NCI-H510A (cell line): ENCODE measurements around the gene ITGA11.

Experiments
- DNase-seq: peaks from one replicate; lab custom pipeline; 2025; lab: John Stamatoyannopoulos, UW

ITGA11 gene

DNA sequence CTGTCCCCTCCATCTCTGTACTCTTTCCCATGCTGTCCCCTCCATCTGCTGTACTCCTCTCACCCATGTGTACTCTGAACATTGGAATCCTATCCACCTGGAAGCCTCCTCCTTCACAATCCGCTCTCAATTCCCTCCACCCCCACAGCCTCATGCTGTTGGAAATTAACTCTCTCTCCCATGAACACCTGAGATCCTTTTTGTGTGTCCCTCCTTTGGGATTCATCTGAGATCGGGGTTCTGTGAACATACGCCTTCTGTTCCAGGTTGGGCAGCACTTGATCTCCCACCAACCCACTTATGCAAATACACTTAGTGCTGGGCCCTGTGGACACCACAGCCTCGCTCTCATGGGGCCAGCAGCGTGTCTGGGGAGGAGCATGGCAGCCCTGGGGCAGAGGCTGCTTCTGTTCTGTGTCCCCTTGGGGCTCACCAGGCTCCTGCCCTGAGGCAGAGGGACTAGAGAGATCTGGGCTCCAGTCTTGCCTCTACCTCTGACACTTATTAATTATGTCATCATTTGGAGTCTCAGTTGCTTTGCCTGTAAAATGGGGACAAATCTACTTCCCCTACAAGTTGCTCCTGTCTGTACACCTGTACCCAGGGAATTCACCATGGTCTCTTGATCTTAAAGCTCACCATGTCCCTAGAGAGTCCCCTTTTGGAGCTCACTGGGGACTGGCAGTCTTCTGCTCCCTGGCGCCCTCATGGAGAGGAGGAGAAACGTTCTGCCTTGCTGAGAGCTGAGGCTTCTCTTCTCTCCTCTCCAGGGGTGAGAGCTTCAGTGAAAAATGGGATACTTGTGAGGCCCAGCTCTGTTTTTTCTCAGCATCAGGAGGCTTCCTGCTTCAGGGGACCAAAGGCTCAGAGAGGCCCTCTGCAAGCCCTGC is 42.7 kb downstream of the ITGA11 start:
- DNase-seq = no peak

DNA sequence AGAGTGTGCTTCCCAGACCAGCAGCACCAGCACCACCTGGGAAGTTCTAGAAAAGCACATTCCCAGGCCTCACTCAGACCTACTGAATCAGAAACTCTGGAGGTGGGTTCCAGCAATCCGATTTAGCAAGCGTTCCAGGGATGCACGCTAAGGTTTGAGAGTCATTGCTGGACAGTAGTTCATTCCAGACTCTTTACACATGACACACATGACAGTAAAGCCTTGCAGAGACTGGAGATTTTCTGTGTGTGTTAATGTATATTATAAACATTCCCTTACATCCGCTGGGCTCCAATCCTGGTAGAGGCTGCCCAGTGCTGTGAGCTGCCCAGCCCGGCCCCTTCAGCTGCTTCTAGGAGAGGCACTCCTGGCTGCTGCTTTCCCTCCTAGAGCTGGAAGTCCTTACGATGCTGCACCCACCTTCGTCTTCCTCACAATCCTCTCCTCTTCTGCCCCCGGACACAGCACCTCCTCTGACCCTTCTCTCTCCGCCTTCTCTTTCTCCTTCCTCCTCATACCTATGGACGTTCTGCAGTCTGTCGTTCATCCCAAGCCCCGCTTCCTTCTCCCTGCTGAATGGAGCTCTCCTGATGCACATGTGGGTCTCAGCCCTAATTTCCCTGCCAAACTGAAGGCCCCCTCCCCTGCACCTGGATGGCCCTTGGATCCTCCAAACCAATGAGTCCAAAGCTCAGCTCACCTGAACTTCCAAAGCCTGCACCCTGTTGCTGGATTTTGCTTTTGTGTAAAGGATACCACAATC is 44.4 kb downstream of the ITGA11 start:
- no peak for DNase-seq

DNA sequence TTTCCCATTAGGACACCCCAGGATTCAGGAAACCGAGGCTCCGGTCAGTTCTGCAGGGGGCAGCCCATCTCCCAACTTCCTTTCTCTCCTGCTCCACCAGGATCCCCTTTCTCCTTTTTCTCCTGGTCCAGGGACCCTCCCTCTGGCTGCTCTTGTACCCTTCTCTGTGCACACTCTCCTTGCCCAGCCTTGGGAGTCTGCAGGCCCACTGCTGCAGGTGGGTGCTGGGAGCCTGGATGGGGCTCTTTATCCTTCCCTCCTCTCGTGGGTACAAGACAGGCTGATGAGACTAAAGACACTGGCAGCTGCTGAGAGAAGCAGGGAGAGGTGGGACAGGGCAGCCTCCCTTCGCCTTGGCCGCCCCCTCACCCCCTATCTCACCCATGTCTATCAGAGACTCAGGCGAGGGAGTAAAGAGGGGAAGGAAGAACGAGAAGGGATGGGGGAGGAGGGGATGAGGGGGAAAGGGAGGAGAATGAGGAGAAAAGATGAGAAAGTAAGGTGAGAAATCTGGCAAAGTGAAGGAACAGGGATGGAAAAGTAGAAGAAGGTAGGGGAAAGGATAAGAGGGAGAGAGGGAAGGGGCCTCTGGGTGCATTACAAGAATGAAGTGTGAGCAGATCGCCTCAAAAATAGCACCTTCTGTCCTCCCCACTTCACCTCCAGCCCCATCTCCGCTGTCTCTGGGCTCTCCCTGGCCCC is 45.2 kb downstream of the ITGA11 start:
- DNase-seq = no peak

DNA sequence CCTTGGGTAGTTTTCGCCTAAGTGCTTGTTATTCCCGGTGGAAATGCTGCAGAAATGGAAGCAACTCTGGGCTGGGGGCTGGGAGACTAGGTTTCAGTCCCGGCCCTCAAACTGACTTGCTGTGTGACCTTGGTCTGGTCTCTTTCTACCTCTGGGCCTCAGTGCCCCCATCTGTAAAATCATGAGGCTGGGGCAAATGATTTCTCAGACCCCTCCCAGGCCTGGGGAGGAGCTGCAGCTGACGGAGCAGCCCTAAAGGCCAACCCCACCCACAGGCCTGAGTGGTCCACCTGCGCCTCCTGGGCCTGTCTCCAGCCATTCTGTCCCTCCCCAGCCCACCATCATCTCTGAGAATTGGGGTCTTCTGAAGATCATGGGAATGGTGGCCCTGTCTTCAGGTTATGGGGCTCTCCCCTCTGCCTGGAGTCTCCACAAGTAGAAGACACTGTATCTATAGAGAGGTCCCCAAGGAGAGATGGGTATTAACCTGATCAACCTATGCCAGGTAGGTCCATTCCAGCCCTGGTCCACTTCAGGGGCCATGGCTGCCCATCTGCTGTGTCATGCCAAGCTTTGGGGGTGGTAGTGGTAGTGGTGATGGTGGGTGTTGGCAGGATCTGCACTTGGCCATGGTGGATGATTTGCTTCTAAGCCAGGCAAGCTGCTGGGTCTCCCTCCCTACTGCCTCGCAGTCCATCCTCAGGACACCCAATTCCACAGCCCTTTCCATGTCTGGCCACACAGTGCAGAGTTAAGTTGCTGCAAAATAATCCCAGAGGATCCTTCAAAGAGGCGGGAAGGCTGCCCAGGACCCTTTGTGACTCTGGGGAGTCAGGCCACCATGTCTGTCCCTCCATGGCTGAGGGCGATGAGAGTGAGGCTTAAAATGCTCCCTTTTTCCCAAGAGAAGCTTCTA is 46.0 kb downstream of the ITGA11 start:
- DNase-seq = no peak

DNA sequence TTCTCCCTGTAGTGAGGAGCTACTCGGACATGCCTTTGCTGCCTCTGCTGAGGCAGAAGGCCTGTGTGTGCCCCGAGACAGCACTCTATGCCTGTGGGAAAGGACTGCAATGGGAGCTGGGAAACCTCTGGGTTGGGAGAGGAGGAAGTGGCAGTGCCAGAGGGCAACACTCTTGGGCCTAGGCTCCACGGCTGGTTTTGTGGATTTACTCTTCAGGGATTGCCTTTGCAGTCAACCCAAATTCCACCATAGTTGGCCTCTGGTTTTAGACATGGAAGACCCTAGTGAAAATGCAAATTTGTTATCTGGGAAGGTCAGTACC is 46.8 kb downstream of the ITGA11 start:
- no peak for DNase-seq

DNA sequence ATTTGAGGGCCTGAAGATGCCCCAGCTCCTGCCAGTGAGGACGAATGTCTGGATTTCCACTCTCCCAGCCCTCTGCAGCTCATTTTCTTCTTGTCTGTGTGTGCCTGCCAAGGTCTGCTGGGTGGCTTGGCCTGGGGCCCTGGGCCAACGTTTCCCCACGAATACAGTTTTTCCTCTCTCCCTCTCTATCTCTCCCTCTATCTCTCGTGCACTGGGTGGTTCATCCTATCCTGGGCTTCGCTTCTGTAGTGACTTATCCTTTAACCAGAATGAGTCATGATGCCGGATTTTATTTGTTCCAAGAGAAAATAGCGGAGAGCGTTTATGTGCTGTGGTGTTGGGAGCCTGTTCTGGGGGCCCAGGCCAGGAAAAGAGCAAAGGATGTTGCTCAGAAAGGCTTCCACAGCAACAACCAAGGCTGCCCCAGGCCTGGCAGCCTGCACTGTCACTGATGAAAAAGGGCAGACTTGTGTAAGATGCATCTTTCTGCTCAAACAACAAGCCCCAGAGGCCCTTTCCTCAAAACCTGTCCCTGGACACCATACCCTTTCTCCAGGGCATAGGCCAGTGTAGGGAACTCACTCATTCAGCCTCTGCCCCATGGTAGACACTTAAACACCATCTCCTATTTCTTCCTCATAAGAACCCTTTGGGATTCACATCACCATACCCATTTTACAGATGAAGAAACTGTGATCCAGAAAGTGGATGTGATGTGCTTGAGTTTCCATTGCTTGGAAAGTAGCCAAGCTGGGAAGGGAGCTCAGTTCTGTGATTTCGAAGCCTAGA is 47.3 kb downstream of the ITGA11 start:
- no peak for DNase-seq

DNA sequence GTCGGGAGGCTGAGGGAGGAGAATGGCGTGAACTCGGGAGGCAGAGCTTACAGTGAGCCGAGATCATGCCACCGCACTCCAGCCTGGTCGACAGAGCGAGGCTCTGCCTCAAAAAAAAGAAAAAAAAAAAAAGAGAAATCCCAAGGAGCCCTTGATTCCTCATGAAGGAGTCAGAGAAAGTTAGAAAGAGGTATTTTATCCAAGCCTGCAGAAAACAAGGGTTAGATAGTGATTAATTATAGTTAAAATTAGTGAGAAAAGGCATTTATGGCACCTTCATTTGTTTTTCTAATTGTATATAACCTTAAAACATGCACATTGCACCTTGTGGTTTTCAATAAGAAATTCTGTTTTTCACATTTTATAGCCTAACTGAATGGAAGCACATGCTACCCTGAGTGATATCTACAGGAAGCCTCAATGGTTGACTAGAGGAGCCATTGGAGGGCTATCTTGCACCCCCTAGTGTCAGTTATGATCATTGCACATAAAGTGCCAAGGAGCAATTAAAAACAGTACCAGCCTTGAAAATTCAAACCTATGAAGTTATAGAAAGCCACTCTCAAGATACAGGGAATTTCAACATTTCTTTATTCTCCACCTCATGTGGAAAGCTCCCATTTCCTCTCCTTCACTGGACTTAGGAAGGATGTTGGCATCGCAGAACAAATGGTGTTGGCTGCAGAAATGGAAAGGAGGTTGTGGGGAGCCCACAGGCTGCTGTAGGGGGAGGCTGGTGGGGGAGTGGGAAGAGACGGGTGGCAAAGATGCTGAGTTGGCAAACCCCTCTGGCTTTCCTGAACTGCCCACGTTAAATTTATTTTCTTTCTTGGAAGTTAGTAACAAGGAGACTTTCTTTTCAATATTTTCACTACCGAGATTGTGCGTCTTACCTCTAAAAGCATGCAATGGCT is 48.5 kb downstream of the ITGA11 start:
- DNase-seq = no peak

DNA sequence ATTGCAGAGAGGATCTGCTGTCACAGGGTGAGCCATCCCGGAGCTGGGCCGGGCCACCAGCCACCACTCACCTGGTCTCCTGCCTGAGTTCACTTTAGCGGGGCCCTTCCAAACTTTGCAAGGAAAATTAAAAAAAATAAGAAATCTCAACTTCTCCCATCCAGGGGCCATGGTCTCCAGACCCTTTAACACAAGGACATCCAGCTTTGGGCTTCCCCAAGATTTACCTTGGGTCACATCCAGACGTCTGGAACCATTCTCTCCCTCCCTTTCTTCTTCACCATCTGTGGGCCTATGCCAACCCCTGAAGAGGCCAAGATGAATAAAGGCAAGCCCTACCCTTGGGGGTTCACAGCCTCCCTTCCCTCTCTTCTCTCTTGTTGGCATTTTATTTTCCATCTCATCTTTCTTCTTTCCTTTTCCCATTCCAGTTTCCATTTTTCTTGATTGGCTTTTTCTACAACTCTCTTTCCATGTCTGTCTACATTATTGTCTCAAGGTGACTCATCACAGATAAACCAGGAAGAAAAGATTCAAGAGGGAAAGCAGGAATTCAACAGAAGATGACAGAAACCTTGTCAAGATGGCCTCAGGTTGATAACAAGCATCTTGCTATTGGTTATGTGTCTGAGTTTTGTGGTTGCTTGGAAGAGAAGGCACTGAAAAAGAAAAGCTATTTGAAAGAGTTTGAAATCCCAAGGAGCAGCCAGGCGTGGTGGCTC is 49.5 kb downstream of the ITGA11 start:
- DNase-seq = no peak

DNA sequence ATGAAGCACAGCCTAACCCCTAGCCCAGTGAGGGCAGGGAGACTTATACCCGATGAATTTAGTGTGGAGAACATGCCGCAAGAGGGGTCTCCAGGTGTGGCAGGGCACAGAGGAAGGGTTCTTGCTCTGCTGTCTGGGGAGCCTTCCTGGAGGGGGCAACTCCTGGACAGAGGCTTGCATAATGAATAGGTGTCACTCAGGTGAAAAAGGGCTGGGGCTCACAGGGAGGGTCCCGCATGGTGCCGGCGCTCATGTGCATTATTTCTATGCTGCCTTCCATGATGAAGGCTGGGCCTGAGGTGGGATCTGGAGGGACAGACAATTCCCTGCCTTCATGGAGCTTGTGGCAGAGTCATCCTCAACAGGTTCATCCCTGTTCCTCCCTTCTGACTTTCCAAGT is 51.5 kb downstream of the ITGA11 start:
- no peak for DNase-seq

DNA sequence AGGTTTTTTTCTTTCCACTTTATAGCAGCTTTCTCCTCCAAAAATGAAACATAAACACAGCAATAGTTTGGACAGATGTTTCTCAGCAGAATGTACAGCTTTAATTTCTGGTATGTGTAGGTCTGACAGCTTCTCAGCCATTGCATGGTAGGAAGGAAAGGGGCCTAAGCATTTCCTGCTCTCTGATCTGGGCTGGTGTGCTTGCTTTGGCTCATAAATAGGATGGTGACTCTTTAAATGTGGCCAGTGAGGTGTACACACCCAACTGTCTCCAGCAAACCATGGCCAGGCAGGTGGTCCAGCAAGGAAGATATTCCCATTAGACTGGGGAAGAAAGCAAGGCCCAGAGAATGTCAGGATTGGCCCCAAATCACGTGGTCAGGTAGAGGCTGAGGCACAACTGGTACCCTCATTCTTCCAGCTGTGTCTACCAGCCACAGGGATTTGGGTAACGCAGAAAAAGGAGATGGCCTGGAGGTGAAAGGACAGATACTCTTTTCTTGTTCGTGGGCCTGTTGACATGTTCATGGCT is 52.1 kb downstream of the ITGA11 start:
- DNase-seq = no peak

DNA sequence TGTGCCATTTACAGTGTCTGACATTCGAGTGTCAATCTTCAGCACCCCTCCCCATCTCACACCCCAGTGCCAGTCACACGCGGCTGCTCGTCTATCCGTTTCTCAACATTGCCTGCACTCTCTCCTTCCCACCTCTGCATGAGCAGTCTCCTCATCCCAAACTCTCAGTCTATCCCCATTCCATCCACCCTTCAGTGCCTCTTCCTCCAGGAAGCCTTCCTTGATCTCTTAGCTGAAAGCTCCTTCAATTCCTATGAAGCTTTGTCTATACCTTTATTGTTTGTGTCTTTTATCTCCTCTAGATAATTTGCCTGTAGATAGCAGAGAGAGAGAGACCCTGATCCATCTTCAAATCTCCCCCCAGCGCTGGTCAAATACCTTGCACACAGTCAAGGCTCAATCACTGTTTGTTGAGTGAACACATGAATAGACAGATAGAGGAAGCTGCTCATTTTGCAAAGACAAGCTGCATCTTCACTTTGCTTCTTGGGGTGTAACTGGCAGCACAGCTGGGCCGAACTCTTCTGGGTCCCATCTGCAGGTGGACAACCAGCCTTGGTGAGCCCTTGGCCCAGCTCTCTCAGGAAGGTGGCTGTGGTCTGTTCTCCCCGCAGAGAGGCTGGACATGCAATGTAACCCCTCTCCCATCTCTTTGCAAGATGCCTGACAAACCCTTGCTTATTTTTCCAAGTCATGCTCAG is 52.8 kb downstream of the ITGA11 start:
- DNase-seq = no peak

DNA sequence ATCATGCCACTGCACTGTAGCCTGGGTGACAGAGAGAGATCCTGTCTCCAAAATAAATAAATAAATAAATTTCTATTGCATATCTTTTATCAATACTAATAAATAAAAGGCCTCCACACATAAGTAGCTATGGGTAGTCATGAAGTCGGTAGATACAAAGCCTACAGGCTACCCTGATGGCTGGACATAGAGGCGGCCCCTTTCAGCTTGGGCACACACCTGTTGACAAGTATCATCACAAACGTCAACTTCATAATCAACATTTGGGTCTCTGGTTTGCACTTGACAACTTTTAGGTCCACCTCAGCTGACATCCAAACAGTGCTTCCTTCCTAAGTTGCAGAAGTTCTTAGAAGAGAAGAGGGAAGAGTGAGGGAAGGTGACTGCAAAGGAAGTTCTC is 53.4 kb downstream of the ITGA11 start:
- no peak for DNase-seq

DNA sequence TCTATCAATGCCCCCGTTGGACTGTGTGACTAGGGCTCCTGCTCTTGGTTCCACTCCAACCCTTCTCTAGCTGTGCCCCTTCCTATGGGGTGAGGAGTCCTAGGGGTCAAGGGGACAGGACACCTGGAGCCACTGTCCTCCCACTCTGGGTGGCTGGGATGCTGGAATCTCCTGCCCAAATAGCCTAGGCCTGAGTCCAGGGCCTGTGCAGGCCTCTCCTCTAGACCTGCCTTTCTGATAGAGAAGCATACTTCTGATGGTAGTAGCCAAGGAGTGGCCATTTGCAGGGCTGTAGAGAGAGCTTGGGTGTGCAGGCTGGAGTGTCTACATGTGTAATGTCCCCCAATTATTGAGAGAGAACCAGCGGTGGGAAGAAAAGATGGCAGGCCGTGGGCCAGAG is 54.2 kb downstream of the ITGA11 start:
- no peak for DNase-seq

DNA sequence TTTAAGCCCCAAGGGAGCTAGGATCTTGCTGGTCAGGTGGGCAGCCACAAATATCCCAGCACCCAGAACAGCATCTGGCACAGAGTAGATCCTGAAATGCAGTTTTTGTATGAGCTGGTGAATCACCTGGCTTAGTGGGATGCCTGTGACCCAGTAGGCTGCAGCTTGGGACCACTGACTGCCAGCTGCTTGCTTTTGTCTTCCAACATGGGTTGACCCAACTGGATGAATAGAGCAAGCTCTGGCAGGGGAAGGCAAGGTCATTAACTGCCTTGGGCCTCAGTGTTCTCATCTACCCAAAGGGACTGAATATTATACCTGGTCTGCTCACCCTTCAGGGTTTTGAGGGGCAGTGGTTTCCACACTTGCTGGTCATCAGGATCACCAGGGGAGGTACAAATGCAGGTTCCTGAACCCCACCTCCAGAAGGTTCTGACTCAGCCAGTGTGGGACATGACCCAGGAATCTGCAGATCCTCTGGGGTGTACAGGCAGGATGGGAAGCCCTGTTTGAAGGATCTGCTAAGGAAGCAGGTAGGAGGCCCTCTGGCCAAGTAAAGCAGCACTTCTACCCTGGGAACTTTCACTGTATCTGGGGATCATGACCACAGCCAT is 55.4 kb downstream of the ITGA11 start:
- no peak for DNase-seq

DNA sequence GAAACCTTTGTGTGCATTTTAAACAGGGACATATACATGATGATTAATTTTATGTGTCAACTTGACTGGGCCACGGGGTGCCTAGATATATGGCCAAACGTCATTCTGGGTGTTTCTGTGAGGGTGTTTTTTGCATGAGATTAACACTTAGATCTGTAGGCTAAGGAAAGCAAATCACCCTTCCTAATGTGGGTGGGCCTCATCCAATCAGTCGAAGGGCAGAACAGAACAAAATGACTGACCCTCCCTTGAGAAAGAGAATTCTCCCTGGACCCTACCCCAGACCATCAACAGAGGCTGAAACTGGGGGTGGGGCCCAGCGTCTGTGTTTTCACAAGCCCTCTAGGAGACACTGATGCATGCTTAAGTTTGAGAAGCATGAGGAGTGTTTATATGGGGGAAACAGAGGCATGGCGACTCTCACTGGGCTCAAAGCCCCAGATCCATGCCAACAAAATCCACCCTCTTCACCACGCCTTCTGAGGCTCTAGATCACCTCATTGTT is 56.2 kb downstream of the ITGA11 start:
- DNase-seq = no peak

DNA sequence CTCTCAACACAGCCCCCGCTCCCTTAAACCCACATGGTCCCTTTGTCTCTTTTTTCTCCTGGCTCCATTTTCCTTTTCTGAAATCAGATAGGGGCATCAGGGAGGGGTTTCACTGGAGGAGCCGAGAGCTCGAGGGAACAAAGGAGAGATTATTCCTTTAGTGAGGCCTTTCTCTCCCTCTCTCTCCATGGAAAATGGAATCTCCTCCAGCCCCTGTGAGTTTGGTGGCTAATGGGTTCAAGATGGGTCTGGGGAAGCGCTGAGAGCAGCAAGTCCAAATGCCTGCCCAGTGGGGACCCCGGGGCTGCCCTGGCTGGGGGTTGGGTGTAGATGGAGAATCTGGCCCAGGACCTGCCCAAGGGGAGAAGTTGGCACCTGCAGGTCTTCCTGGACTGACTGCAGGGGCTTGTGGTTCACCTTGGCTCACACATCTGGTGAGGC is 56.8 kb downstream of the ITGA11 start:
- no peak for DNase-seq

DNA sequence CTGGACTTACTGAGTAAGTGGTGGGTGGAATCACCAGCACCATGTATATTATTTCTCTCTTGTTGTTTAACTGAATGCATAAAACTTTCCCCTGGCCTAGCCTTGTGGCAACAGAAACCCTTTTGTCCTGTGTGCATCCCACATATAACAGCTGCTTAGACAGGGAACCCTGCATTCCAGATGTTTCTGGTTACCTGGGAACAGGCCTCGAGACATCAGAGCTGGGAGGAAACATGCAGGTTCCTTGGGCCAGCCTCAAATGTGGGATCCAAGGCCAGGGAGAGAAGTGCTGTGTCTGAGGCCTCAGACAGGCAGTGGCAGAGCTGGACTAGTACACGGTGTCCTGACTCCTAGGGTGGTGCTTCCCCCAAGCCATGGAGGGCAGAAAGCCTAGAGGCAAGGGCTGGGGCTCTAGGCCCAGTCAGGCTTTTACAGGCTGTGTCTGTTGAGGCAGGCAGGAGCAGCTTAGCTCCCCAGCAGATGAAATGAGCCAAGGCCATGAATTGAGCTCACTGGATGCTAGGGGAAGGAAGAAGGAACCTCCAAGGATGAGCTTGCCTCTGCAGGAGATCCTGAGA is 57.7 kb downstream of the ITGA11 start:
- DNase-seq = no peak
